SKM-1 treated with dmso at 0.1 percent for 144 hours (cell line): ENCODE data around the gene MGAT5.

Experiments used
- DNase-seq: peaks from one replicate; lab custom pipeline; 2025; ENCODE audit not compliant: unreplicated experiment; lab: John Stamatoyannopoulos, UW

MGAT5 gene

GRCh38 chr2:134276381-134277172, 22.7 kb downstream of the MGAT5 start:
- DNase-seq: no peak

GRCh38 chr2:134277223-134277622, 23.4 kb downstream of the MGAT5 start:
- no peak for DNase-seq

- DNase-seq: no peak
Measured at GRCh38 chr2:134278553-134278952, 24.7 kb downstream of the MGAT5 start.

- DNase-seq: no peak
Measured at GRCh38 chr2:134279417-134279816, 25.5 kb downstream of the MGAT5 start.

GRCh38 chr2:134280231-134280630, 26.4 kb downstream of the MGAT5 start:
- DNase-seq: no peak

DNA sequence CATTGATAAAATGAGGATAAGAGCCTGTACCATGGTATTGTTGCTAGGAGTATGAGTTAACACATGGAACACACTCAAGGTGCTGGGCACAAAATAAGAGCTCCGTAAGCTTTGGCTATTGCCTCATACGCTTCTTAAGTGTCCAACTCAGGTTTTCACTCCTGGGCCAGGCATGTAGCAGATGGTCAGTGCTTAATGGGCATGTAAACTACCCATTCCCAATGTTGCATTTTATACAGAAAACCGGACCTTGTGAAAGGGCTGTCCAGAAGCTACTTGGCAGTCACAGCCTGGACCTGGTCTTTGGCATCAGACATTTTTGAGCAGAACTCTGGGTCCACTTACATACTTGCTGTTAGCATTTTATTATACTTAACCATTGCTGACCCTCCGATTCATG, 26.9 kb downstream of the MGAT5 start:
- no peak for DNase-seq

DNA sequence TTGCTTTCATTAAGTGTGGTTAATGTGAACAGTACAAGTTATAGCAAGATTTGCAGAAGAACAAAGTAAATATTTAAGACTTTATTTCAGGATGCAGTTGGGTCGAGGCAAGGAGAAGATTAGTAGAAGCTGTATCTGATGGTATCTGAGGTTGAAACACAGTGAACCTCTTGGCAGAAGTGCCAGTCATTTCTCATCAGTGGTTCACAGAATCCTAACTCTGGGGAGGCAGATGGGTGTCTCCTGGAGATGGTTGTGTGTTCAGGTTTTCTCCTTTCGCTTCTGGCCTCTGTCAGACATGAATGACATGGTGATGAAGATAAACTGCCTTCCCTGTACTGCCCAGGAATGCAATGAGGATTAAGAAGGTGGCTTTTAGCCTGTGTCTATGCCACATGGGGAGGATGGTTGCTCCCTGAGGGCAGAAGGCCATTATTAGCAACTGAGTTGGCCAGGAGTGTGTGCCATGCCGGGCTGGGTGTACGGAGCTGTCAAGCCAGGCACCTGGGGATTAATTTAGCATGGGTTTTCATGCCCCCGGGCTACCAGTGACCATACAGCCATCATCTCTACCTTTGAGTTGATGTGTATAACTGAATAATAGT, 28.0 kb downstream of the MGAT5 start:
- DNase-seq: no peak

GRCh38 chr2:134282629-134283400, 28.9 kb downstream of the MGAT5 start:
- DNase-seq: no peak

DNA sequence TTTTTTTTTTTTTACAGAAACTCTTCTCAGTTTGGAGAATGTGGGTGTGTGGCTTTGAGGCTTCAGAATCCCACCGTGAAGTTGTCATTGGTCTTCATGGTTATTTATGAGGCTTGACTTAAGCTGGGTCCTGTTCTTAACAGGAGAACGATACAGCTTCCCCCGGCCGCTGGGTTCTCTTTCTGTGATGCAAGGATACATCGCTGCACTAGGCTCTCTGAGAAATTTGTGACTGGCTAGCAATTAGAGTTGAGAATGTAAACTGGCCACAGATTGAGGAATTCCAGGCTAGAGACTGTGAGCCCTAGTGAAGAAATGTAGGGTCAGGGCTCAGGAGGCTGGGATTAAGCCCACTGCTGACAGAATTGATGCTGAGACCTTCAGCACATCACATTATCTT, 29.8 kb downstream of the MGAT5 start:
- no peak for DNase-seq

GRCh38 chr2:134284119-134284670, 30.3 kb downstream of the MGAT5 start:
- DNase-seq: no peak

GRCh38 chr2:134287323-134287722, 33.5 kb downstream of the MGAT5 start:
- no peak for DNase-seq

DNA sequence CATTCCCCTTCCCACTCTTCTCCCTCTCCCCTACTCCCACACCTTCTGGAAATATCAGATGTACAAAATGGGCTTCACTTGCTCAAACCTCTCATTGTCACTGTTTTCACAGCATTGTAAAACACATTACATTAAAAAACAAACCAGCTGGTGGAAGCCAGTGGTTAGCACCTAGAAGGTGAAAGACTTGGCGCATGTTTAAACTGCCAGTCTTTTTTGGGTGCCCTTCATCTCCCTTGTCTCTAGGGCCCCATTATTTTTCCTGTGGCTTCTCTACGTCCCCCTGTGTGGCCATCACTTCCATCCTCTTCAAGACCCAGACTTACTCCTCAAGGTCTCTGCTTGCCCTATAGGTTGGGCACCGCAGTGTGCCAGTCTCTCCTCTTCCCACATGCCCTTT, 34.9 kb downstream of the MGAT5 start:
- no peak for DNase-seq

DNA sequence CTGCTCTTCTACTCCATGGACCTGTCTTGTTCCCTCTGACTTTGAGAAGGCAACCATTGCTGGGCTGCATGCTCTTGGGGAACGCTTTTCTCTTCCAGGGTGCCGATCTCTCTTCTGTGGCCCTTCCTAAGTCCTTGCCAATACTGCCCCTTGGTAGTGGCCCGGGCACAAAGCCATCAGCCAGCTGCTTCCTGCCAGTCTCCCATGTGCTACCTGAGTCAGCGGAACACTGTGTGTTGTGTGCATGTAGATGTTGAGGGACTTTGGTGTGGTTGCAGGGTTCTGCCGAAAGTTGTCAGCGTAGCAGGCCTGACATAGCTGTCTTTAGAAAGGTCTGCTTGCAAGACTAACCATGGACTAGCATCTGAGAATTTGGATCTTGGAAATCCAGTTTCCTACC, 35.4 kb downstream of the MGAT5 start:
- DNase-seq: no peak

- no peak for DNase-seq
Measured at GRCh38 chr2:134290358-134290757, 36.5 kb downstream of the MGAT5 start.

DNA sequence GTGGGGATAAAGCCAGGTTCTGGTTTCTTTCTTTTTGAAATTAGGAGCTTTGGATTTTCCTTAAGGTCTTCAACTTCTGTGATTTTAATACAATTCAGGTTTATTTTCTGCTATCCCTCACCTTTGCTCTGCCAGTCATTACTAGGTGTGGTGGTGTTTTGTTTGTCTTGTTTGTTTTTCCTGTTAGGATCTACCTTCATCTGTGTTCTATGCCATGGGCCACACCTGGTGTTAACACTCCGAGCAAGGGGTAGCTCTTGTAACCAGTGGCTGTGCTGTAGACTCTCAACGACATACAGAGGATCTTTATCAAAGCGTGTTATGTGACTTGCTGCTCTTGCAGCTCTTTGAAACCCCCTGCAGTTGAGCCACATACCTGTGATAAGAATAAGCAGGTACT, 38.6 kb downstream of the MGAT5 start:
- no peak for DNase-seq

- no peak for DNase-seq
Measured at GRCh38 chr2:134293719-134294537, 40.1 kb downstream of the MGAT5 start.

- peak; percentile 67 for DNase-seq
Measured at GRCh38 chr2:134294598-134294997, 40.7 kb downstream of the MGAT5 start.

GRCh38 chr2:134295441-134295840, 41.6 kb downstream of the MGAT5 start:
- DNase-seq: no peak

DNA sequence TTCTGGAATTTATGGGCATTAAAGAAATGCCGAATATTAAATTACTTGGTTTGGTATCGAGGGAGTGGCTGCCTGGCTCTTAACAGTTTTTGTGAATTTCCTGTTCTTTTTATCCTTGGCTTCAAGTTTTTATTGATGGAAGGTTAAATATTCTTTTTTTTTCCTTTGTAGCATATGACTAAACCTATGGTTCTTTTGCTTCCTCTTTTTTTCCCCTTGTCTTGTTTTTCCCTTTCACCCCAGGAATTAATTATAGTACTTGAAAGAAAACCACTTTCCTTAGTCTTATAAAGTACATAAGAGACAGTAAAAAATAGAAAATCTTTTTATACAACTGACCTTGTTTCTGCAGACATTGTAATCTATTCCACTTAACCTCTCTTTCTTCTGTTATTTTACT, 42.4 kb downstream of the MGAT5 start:
- DNase-seq: peak; percentile 36

GRCh38 chr2:134299334-134299733, 45.5 kb downstream of the MGAT5 start:
- no peak for DNase-seq

DNA sequence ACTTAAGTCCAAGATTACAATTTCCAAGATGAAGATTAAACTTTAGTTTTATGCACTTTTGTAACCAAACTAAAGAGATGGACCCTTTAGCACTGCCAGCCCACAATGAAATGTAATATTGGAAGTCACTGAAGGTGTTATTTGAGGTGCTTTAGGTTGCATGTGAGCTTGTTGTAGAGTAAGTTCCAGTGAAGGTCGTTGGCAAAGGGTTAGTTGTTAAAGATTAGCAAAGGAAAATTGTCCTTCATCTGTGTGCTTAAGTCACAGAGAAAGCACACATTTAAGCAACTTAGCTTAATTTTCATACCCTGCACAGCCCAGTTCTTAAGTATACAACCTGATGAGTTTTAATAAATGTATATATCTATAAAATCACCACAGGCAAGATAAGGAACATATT, 46.7 kb downstream of the MGAT5 start:
- DNase-seq: no peak
